H7 (cell line): ENCODE results near the gene ATP1A4. TPM values are rescaled to one million over a fixed set of nuclear protein-coding genes. Genes with fewer than 3 reads are reported as not detected.

Experiments used
- DNase-seq: peaks from one replicate; pipeline ENCODE4 v3.0.0; 2012
- H3K27me3 ChIP-seq: 2 replicates; pipeline ENCODE4 v1.6.0; 2011; ENCODE audit warnings: mild to moderate bottlenecking, low read length; ENCODE audit not compliant: control insufficient read depth, insufficient read depth
- H3K36me3 ChIP-seq: replicated peaks from 2 replicates; pipeline ENCODE4 v1.5.1; 2011; ENCODE audit warnings: low read length; ENCODE audit not compliant: control insufficient read depth, insufficient read depth
- H3K4me3 ChIP-seq: 2 replicates; pipeline ENCODE4 v1.5.1; 2011; ENCODE audit warnings: low read depth, mild to moderate bottlenecking, control low read depth, low read length, moderate library complexity; ENCODE audit not compliant: insufficient read depth
- total RNA-seq: library from RNA; depleted of rRNA; stranded (reverse); fragments of >200 nt; shearing (Covaris generic); gene quantifications from 2 replicates; pipeline ENCODE4 v1.2.3, GENCODE V29; 2014

The ATP1A4 gene
- total RNA-seq, 1 experiment from 2014 or later, result 0.73 TPM

- peaks cover 13% of the 10 kb centered on the region for H3K36me3 ChIP-seq
- peak overlapping the region; percentile 100 for H3K4me3 ChIP-seq
- DNase-seq, result peak; percentile 73
- no peaks in the 10 kb centered on the region for H3K27me3 ChIP-seq
Measured at GRCh38 chr1:160206421-160207117, 55.2 kb downstream of the ATP1A4 start.

- no peaks in the 10 kb centered on the region for H3K27me3 ChIP-seq
- DNase-seq, result no peak
- H3K36me3 ChIP-seq, result peaks cover 15% of the 10 kb centered on the region
- H3K4me3 ChIP-seq, result no peak overlapping the region
Measured at GRCh38 chr1:160207118-160207650, 55.8 kb downstream of the ATP1A4 start.

GRCh38 chr1:160207771-160208556 lies 56.6 kb downstream of the ATP1A4 start:
- H3K4me3 ChIP-seq, result no peak overlapping the region
- peaks cover 22% of the 10 kb centered on the region for H3K36me3 ChIP-seq
- no peak for DNase-seq
- H3K27me3 ChIP-seq, result no peaks in the 10 kb centered on the region

GRCh38 chr1:160208557-160209320 lies 57.3 kb downstream of the ATP1A4 start:
- Histone ChIP-seq H3K27me3 (no peaks in the 10 kb centered on the region), H3K36me3 (peaks cover 26% of the 10 kb centered on the region), H3K4me3 (no peak overlapping the region)
- DNase-seq, result no peak

DNA sequence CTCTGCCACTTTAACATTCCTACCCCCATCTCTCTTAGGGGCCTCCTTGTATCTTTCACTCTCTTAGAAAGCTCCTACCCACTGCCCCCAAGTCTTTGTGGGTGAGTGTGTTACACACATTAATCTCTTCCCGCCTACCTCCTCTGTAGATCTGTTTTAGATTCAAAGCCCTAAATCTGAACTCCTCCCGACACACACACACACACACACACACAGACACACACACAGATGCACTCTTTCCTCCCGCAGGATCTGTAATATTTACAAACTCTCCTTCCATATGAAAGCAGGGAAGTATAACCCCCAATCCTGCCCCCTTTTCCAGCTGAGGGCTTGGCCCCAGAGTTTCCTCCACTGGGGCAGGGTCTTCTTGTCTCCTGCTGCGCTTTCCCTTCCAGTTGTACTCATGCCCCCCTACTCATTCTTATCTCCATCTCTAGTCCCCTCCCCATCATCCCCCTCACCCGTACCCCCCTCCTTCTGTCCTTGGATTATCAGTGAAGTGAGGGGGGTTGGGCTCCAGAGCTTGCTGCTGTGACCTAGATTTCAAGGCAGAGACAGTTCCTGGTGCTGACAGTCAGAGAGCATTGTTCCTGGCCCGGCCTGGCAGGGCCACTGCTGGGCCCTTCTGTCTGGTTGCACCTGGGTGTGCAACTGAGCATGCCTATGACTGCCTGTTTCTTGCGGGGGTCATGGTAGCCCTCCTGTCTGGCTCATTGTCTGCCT lies 58.1 kb downstream of the ATP1A4 start:
- Histone ChIP-seq H3K4me3 (no peak overlapping the region), H3K27me3 (no peaks in the 10 kb centered on the region), H3K36me3 (peaks cover 32% of the 10 kb centered on the region)
- DNase-seq, result peak; percentile 58

DNA sequence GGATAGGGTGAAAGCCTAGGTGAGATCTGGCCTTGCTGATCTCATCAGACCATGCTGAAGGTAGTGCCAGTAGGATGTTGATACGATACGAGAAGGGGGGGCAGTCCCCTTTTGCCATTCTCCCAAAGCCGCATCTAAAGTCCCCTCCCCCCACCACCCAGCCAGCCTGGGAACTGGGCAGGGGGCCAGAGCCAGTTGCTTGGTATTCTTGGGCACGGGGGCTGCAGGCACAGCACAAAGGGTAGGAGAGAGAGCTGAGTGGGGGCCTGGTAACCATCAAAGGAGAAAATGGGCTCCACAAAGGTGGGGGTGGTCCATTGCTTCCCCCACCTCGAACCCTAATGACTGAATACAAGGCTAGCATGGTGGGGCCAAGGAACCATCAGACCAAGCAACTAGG lies 59.2 kb downstream of the ATP1A4 start:
- no peak overlapping the region for H3K4me3 ChIP-seq
- H3K36me3 ChIP-seq, result peaks cover 38% of the 10 kb centered on the region

DNA sequence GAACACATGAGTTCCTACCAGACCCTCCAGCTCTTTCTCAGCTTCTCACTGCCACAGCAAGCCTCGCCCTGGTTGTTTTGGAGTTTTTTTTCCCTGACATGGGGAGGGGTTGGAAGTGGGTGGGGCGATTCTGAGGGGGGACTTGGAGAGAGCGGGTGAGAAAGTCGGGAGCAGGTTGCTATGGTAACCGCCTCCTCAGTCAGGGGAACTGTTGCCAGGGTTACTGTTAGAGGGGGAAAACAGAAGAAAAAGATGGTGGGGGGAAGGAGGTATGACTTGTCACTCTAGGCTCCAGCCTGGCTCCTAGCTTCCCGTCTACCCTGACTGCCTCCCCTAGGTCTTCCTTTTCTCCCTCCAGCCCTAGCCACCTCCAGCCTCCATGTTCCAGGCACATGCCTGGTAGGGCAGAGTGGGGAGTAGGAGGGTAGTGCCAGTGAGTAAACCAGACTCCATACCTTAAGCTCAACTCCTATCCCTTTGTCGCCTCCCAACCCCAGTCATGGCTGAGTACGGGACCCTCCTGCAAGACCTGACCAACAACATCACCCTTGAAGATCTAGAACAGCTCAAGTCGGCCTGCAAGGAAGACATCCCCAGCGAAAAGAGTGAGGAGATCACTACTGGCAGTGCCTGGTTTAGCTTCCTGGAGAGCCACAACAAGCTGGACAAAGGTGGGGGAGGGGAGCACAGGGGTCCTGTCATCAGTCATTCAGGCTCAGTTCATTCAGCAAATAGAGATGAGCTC lies 59.8 kb downstream of the ATP1A4 start:
- no peaks in the 10 kb centered on the region for H3K27me3 ChIP-seq
- peak; percentile 70 for DNase-seq
- peaks cover 42% of the 10 kb centered on the region for H3K36me3 ChIP-seq
- H3K4me3 ChIP-seq, result no peak overlapping the region

More for the DNA sequence above, 59.2 kb downstream of the ATP1A4 start:
- no peak for DNase-seq
- H3K27me3 ChIP-seq, result no peaks in the 10 kb centered on the region

- no peak overlapping the region for H3K4me3 ChIP-seq
- H3K36me3 ChIP-seq, result peaks cover 51% of the 10 kb centered on the region
- no peaks in the 10 kb centered on the region for H3K27me3 ChIP-seq
- no peak for DNase-seq
Measured at GRCh38 chr1:160214481-160215140, 63.2 kb downstream of the ATP1A4 start.

DNA sequence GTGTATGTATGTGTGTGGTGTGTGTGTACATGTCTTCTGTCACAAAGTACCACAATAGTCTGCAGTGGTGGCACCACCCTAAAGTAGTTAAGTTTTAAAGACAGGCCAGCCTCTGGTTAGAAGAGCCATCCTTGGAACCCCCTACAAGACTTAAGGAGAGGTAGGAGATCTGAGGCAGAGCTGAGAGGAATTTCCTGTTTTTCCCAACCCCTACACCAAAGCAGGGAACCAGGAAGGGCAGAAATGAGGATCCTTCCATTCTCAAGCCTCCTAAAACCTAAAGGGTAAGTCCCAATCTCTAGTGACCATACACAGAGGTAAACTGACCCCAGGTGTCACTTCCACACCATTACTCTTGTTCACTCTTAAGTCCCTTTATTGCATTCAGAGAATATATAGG lies 64.9 kb downstream of the ATP1A4 start:
- no peaks in the 10 kb centered on the region for H3K27me3 ChIP-seq
- no peak overlapping the region for H3K4me3 ChIP-seq
- peaks cover 56% of the 10 kb centered on the region for H3K36me3 ChIP-seq
- DNase-seq, result no peak

- H3K36me3 ChIP-seq, result peaks cover 54% of the 10 kb centered on the region
- H3K27me3 ChIP-seq, result no peaks in the 10 kb centered on the region
- H3K4me3 ChIP-seq, result no peak overlapping the region
- no peak for DNase-seq
Measured at GRCh38 chr1:160217481-160218051, 66.2 kb downstream of the ATP1A4 start.

- DNase-seq, result peak; percentile 76
- no peak overlapping the region for H3K4me3 ChIP-seq
- H3K36me3 ChIP-seq, result peaks cover 54% of the 10 kb centered on the region
- H3K27me3 ChIP-seq, result no peaks in the 10 kb centered on the region
Measured at GRCh38 chr1:160219062-160219929, 67.9 kb downstream of the ATP1A4 start.

GRCh38 chr1:160220301-160220700 lies 68.9 kb downstream of the ATP1A4 start:
- H3K36me3 ChIP-seq, result peaks cover 59% of the 10 kb centered on the region
- no peak for DNase-seq
- no peak overlapping the region for H3K4me3 ChIP-seq
- no peaks in the 10 kb centered on the region for H3K27me3 ChIP-seq
